PFSK-1 (cell line): ENCODE data around the gene CAMK2N1.

Experiments used
- FOXP2 ChIP-seq: optimal IDR thresholded peaks from 2 replicates; pipeline ENCODE3; 2011; ENCODE audit warnings: borderline replicate concordance, control low read depth, inconsistent platforms; ENCODE audit not compliant: insufficient read depth; ENCODE audit errors: extremely low read length, extremely low read depth
- POLR2AphosphoS5 ChIP-seq: IDR thresholded peaks from 2 replicates; pipeline ENCODE4 v1.6.1; 2012; ENCODE audit warnings: low read depth, mild to moderate bottlenecking, control low read depth, low read length, moderate library complexity
- REST ChIP-seq, 2 experiments: IDR thresholded peaks; 2 replicates each; pipeline versions ENCODE4 v1.6.1 to v1.8.0; 2011 to 2012; ENCODE audit warnings: low read depth in 2 of 2, low read length in 2 of 2, control low read depth in 1 of 2, inconsistent platforms in 1 of 2, mild to moderate bottlenecking in 1 of 2, moderate library complexity in 1 of 2; ENCODE audit not compliant: insufficient read depth in 1 of 2
- SIN3A ChIP-seq: IDR thresholded peaks from 2 replicates; pipeline ENCODE4 v1.6.1; 2012; ENCODE audit warnings: mild to moderate bottlenecking, low read length, moderate library complexity, borderline replicate concordance; ENCODE audit not compliant: insufficient read depth
- TAF1 ChIP-seq: IDR thresholded peaks from 2 replicates; pipeline ENCODE4 v1.6.1; 2012; ENCODE audit warnings: low read length, control low read depth, borderline replicate concordance; ENCODE audit not compliant: insufficient read depth

GRCh38 chr1:20439282-20439681, 46.7 kb downstream of the CAMK2N1 start:
- TF ChIP-seq POLR2AphosphoS5 (no peak), TAF1 (no peak), REST (IDR thresholded peaks at IDR 0.05; ENCODE audit: insufficient read depth in 1 of 2, low read depth in 2 of 2, low read length in 2 of 2) (peak; percentile 72 to 92), SIN3A (no peak), FOXP2 (no peak)
